ENCODE measurements around the gene TPCN2. TPM values are rescaled to one million over a fixed set of nuclear protein-coding genes. Genes with fewer than 3 reads are reported as not detected.

TPCN2 gene
- total and polyA plus RNA-seq, 9 of the 15 experiments (the other 6 are each of a cell fraction or from before 2014, with no cell fraction given) = 0.66 to 10.2 (median 4.6) TPM

DNA sequence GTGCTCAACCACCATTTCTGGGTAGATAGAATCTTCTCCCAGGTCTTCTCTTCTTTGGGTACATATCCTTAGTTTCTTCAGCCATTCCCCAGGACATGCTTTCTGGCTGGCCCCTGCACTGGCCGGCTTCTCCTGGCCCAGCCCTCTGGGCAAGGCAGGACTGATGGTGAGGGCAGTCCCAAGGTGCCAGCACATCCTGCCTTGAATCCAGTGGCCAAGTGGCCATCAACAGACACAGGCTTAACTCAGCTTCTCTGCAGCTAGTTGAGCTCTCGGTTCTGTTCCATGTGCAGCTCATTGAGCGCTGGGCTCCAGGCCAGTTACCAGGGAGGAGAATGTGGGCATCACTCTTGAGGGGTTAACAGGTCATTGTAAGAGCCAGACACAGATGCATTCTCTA, 124.6 kb downstream of the TPCN2 start:
- ChIA-PET CTCF (ENCODE audit: low intra/inter-chr PET ratio) (no interaction called here), POLR2A (no interaction called here)
- H3K27me3 ChIP-seq (ENCODE audit: control insufficient read depth in 2 of 2, insufficient read depth in 2 of 2, low read length in 2 of 2) = peaks cover 2 to 16% of the 10 kb centered on the region in 2 experiments; a peak in 4 of 5 replicates
- in situ Hi-C loops (cut with MboI) (no loop called here), intact Hi-C loops (cut with micrococcal nuclease) (no loop called here)
- no peaks in the 10 kb centered on the region for H3K4me1 ChIP-seq (replicated peaks in 1 of 2; ENCODE audit: control insufficient read depth in 2 of 2, insufficient read depth in 2 of 2, low read length in 2 of 2)
- DNase-seq (ENCODE audit: extremely low read depth in 1 of 4, low spot score in 3 of 4) (no peak), FAIRE-seq (no peak), ATAC-seq (no peak)
- no peak overlapping the region for H3K27ac ChIP-seq (ENCODE audit: extremely low read depth, low read depth, low read length)
- no peak overlapping the region for H2AFZ ChIP-seq (ENCODE audit: low read depth, low read length)
- H3K4me2 ChIP-seq (ENCODE audit: insufficient read depth, low read length) = no peak overlapping the region
- H3K9me1 ChIP-seq (ENCODE audit: control insufficient read depth, insufficient read depth, low read length) = no peaks in the 10 kb centered on the region
- no peak overlapping the region for H3K9ac ChIP-seq (ENCODE audit: insufficient read depth in 1 of 2, low read depth in 2 of 2, low read length in 2 of 2)
- BruUV-seq (replicated peaks) = no TSS peak
- H3K36me3 ChIP-seq (ENCODE audit: control insufficient read depth, insufficient read depth, low read length) = no peaks in the 10 kb centered on the region
- no peaks in the 10 kb centered on the region for H3K9me3 ChIP-seq (replicated peaks; ENCODE audit: control insufficient read depth, insufficient read depth, low read depth, low read length)
- H3K79me2 ChIP-seq (ENCODE audit: control insufficient read depth, insufficient read depth, low read length) = no peaks in the 10 kb centered on the region
- TF ChIP-seq BRF1 (IDR thresholded peaks at IDR 0.05; ENCODE audit: borderline replicate concordance, extremely low read depth, insufficient read length) (no peak), RFX7 (CRISPR knock-in tag; IDR thresholded peaks at IDR 0.05) (no peak), ZBTB8A (IDR thresholded peaks at IDR 0.05; ENCODE audit: partially characterized antibody) (no peak), PHF8 (IDR thresholded peaks at IDR 0.05; ENCODE audit: borderline replicate concordance, low read length) (no peak), SMAD3 (CRISPR knock-in tag; conservative IDR thresholded peaks at IDR 0.05) (no peak), NFIX (CRISPR knock-in tag; IDR thresholded peaks at IDR 0.05; ENCODE audit: low read depth) (no peak), ZNF316 (IDR thresholded peaks at IDR 0.05) (no peak), HMG20B (CRISPR knock-in tag; IDR thresholded peaks at IDR 0.05) (no peak), CTBP1 (IDR thresholded peaks at IDR 0.05; ENCODE audit: borderline replicate concordance) (no peak), ZNF384 (IDR thresholded peaks at IDR 0.05; ENCODE audit: low read depth, low read length) (no peak), ZNF175 (CRISPR knock-in tag; IDR thresholded peaks at IDR 0.05; ENCODE audit: low read depth) (no peak), CXXC5 (CRISPR knock-in tag; IDR thresholded peaks at IDR 0.05) (no peak)
- TF ChIP-seq, protein P1, sequence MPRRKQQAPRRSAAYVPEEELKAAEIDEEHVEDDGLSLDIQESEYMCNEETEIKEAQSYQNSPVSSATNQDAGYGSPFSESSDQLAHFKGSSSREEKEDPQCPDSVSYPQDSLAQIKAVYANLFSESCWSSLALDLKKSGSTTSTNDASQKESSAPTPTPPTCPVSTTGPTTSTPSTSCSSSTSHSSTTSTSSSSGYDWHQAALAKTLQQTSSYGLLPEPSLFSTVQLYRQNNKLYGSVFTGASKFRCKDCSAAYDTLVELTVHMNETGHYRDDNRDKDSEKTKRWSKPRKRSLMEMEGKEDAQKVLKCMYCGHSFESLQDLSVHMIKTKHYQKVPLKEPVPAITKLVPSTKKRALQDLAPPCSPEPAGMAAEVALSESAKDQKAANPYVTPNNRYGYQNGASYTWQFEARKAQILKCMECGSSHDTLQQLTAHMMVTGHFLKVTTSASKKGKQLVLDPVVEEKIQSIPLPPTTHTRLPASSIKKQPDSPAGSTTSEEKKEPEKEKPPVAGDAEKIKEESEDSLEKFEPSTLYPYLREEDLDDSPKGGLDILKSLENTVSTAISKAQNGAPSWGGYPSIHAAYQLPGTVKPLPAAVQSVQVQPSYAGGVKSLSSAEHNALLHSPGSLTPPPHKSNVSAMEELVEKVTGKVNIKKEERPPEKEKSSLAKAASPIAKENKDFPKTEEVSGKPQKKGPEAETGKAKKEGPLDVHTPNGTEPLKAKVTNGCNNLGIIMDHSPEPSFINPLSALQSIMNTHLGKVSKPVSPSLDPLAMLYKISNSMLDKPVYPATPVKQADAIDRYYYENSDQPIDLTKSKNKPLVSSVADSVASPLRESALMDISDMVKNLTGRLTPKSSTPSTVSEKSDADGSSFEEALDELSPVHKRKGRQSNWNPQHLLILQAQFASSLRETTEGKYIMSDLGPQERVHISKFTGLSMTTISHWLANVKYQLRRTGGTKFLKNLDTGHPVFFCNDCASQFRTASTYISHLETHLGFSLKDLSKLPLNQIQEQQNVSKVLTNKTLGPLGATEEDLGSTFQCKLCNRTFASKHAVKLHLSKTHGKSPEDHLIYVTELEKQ (CRISPR knock-in tag; IDR thresholded peaks at IDR 0.05) = no peak
- TF ChIP-seq, protein P2, sequence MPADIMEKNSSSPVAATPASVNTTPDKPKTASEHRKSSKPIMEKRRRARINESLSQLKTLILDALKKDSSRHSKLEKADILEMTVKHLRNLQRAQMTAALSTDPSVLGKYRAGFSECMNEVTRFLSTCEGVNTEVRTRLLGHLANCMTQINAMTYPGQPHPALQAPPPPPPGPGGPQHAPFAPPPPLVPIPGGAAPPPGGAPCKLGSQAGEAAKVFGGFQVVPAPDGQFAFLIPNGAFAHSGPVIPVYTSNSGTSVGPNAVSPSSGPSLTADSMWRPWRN (IDR thresholded peaks at IDR 0.05; ENCODE audit: low read depth) = no peak
- no peaks in the 10 kb centered on the region for H4K20me1 ChIP-seq (replicated peaks; ENCODE audit: control insufficient read depth, insufficient read depth, low read length)
- 0% methylated on average over 3 of the region's 3 CpGs for WGBS (ENCODE audit: insufficient coverage, low coverage, missing lambda C conversion rate)
- no peak overlapping the region for H3K4me3 ChIP-seq

All from K562 (cell line).